HG02763 (cell line): Measurements from ENCODE around the gene NANP.
"Not testable (repeated sequence)": the region's sequence is repeated elsewhere in the genome, so short reads cannot be mapped to it uniquely, and the experiment has no call there.

ENCODE experiments used
- ATAC-seq: cut with Tn5 transposase; IDR thresholded peaks from one replicate; pipeline ENCODE4 v1.9.1; 2021; ENCODE audit warnings: mild to moderate bottlenecking, moderate library complexity; ENCODE audit not compliant: unreplicated experiment

Gene NANP

GRCh38 chr20:25623736-25624499 lies at the start of gene NANP:
Gene NANP, minus strand, starts transcription at chr20:25624014. Its CDS starts 66 bp downstream, at chr20:25623948.
- peak; percentile 84 for ATAC-seq

DNA sequence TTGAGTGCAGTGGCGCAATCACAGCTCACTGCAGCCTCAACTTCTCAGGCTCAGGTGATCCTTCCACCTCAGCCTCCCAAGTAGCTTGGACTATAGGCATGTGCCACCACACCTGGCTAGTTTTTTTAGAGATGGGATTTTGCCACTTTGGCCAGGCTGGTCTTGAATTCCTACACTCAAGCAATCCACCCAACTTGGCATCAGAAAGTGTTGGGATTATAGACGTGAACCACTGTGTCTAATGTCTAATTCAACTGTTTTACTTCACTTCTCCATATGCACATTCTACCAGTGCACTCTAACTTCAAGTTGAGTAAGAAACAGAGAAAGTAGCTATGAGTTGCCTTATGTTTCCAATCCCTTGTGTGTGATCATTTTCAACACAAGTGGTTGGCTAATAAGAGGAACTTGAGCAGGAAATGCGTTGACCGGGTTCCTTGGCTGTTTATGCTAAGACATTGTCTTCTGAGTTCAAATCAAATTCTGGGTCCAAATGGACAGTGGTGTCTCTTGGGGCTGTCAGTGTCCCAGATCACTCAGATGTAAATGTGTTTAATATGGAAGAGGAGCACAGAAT lies 48.9 kb upstream of the NANP start:
- ATAC-seq = no peak

DNA sequence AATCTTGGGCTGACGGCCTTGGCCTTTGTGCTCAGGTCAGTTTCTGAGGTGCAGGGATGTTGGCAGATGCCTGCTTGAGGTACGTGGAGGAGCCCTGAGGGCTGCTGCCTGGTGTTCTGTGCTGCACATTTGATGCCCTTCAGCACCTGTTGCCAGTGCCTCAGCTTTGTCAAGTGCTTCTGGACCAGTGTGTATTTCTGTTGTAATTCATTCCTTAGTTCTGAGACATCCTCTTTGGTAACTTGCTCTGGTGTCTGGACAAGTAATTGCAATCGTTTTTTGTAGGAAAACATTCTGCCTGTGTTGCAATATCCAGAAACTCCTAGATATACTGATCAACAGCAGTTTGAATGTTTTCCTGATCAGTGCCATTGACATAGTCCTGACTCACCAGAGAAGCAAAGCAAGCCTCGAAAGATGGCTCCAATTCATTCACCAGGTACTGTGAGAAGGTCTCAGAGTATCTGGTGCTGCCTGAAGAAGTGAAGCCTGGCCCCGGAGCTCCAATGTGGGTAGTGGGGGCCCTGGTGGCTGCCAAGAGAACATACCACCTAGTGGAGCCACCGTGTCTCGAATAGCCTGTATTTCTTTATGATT lies 46.1 kb upstream of the NANP start:
- ATAC-seq = no peak

- ATAC-seq = no peak
Measured at GRCh38 chr20:25668446-25668845, 44.6 kb upstream of the NANP start.

- no peak for ATAC-seq
Measured at GRCh38 chr20:25659999-25660398, 36.2 kb upstream of the NANP start.

- no peak for ATAC-seq
Measured at GRCh38 chr20:25654487-25654886, 30.7 kb upstream of the NANP start.

- not testable (repeated sequence) for ATAC-seq
Measured at GRCh38 chr20:25652866-25653265, 29.1 kb upstream of the NANP start.

DNA sequence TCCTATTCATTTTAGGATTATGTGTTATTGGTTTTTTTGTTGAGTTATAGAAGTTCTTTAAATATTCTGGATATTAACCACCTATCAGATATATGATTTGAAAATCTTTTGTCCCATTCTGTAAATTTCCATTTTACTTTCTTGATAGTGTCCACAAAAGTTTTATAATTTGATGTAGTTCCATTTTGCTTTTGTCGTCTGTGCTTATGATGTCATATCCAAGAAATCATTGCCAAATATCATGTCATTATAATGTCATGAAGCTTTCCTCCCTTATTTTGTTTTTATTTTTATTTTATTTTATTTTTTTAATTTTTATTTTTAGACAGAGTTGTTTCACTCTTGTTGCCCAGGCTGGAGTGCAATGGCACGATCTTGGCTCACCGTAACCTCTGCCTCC lies 21.0 kb upstream of the NANP start:
- no peak for ATAC-seq

DNA sequence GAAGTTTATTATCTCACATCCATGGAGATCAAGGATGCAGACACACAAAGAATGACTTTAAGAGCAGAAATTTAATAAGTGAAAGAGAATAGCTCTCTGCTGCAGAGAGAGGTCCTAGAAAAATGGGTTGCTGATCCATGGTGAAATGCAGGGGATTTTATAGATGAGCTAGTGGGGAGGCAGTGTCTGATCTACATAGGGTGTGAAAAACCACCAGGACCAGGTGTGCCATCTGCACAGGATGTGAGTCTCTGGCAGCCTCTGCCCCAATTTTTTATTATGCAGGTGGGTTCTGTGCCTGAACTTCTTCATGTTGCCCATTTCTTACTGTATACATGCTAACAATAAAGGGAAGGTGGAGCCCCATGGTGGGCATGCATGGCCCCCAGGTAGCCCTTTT lies 19.9 kb upstream of the NANP start:
- ATAC-seq = no peak

DNA sequence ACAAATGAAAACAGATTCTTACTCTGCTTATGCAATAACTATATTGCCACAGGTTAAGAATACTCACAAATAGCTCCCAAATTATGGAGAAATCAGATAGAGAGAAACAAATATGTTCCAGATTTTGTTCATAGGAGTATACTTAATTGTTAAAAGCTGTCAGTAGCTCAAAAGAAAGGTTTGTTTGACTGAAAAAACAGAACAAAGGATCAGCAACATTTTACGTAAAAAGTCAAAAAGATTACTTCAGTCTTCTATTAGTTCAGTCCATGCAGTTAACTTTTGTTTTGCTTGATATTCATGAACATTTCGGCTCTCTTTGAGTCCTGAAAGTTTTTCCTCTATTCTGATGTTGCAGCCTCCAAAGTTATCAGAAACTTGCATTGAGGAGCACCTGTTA lies 13.4 kb upstream of the NANP start:
- ATAC-seq = no peak

GRCh38 chr20:25632940-25633790 lies 9.4 kb upstream of the NANP start:
- no peak for ATAC-seq

- ATAC-seq = not testable (repeated sequence)
Measured at GRCh38 chr20:25630615-25631014, 6.8 kb upstream of the NANP start.

- no peak for ATAC-seq
Measured at GRCh38 chr20:25629816-25630499, 6.1 kb upstream of the NANP start.

DNA sequence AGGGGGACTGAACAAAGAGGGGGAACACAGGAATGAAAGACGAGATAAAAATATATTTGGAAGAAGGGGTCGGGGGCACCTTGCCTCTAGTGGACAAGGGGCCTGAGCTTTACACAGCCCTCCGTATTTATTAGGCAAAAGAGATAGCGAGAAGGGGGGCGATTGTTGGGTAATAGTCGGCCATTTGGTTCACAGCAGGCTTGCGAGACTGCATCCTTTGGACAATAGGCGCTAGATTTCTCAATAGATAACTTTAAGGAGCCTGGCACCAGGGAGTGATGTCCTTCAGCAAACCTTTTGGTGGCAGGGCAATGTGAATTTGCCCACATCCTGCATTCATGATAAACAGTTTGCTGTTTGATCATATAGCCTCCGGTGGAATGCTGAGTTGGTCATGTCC lies 3.0 kb upstream of the NANP start:
- ATAC-seq = no peak

DNA sequence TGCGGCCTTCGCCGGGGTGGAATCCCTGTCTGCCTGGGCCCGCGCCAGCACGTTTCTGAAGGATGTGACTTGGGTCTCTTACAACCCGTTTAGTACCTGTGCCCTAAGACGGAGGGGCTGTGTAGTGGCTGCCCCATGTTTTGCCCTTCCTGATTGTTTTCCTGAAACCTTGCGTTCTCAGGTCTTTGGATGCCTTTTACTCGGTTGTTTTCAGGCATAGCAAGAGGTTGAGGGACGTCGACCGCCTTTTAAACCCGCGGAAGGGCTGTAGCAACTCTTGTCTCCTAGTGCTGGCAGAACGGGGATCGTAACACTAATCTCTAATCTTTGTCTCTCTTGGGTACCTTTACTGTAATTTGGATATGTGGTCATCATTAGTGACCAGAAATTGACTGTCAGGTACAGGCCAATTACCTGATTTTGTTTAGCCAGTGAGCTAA lies 706 bp upstream of the NANP start:
- ATAC-seq = no peak

DNA sequence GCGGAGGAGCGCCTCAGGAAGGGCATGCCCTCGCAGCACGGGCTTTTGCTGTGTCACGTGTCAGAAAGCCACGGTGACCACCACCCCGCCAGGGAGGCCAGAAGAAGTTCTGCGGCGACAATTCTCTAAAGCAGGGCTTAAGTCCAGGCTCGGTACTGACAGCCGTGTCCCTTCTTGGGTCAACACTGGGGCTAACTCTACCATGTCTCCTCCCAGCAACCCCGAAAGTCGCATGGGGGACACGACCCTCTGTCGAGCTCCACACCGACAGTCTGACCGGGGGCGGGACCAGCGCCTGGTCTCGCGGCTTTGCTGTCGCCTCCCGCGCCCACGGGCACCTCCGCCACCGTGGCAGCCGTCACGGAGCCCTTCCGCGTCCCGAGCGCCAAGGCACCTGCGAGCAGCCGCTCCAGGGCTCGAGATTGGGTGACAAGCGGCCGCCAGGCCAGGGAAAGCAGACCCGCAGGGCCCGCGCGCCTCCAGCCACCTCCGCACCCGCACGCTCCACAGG lies 534 bp downstream of the NANP start:
- ATAC-seq = peak; percentile 23

- no peak for ATAC-seq
Measured at GRCh38 chr20:25622450-25623224, 1.2 kb downstream of the NANP start.

- no peak for ATAC-seq
Measured at GRCh38 chr20:25622049-25622448, 1.8 kb downstream of the NANP start.

DNA sequence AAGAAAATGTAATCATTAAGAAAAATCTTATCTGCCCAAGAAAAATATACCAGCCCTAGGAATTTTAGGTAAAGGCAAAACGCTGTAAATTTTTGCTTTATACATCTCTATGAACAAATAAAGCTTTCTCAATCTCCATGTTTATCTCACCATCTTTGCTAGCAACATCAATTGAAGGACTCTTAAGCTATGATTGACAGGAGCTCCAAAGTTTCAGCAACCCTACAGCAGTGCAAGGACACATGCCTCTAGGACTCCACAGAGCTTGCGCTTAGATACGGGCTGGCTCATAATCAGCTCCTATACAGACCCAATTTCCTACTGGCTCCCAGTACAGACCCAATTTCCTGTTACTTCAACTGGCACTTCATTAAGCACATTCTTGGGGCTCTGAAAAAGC lies 4.3 kb downstream of the NANP start:
- ATAC-seq = no peak

DNA sequence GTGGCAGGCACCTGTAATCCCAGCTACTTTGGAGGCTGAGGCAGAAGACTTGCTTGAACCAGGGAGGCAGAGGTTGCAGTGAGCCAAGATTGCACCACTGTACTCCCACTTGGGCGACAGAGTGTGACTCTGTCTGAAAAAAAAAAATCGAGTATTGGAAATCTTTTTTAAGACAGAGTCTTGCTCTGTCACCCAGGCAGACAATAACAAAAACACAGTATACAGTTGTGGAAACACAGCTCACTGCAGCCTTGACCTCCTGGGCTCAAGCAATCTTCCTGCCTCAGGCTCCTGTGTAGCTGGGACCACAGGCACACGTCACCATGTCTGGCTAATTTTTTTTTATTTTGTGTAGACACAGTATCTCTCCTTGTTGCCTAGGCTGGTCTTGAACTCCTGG lies 15.0 kb downstream of the NANP start:
- ATAC-seq = no peak
